PFSK-1 (cell line): Measurements from ENCODE around the gene SLC48A1.

ENCODE experiments used
- FOXP2 ChIP-seq: optimal IDR thresholded peaks from 2 replicates; pipeline ENCODE3; 2011; ENCODE audit warnings: borderline replicate concordance, control low read depth, inconsistent platforms; ENCODE audit not compliant: insufficient read depth; ENCODE audit errors: extremely low read length, extremely low read depth
- POLR2AphosphoS5 ChIP-seq: IDR thresholded peaks from 2 replicates; pipeline ENCODE4 v1.6.1; 2012; ENCODE audit warnings: low read depth, mild to moderate bottlenecking, control low read depth, low read length, moderate library complexity
- SIN3A ChIP-seq: IDR thresholded peaks from 2 replicates; pipeline ENCODE4 v1.6.1; 2012; ENCODE audit warnings: mild to moderate bottlenecking, low read length, moderate library complexity, borderline replicate concordance; ENCODE audit not compliant: insufficient read depth
- TAF1 ChIP-seq: IDR thresholded peaks from 2 replicates; pipeline ENCODE4 v1.6.1; 2012; ENCODE audit warnings: low read length, control low read depth, borderline replicate concordance; ENCODE audit not compliant: insufficient read depth
- TF ChIP-seq, protein P1 (sequence below), 2 experiments: IDR thresholded peaks; 2 replicates each; pipeline versions ENCODE4 v1.6.1 to v1.8.0; 2011 to 2012; ENCODE audit warnings: low read depth in 2 of 2, low read length in 2 of 2, control low read depth in 1 of 2, inconsistent platforms in 1 of 2, mild to moderate bottlenecking in 1 of 2, moderate library complexity in 1 of 2; ENCODE audit not compliant: insufficient read depth in 1 of 2

Gene SLC48A1

DNA sequence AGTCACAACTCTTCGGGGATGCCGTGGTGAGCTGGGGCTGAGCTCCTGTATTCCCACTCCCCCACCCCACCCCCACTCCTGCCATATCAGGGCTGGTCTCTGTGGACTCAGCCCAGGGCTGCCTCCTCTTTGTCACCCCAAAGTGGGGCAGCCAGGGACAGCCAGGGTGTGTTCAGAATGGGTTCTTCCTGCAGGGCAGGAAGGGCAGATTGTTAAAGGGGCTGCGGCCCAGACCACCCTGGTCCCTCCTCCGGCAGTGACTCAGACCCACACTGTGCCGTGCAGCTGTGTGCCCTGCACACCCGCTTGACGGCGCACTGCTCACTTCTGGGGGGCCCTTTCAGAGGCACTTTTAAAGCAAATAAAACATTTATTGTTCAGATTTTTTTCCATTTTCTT is 9.3 kb downstream of the SLC48A1 start:
- no peak for TF ChIP-seq SIN3A
- TF ChIP-seq FOXP2: no peak
- TF ChIP-seq, protein P1, sequence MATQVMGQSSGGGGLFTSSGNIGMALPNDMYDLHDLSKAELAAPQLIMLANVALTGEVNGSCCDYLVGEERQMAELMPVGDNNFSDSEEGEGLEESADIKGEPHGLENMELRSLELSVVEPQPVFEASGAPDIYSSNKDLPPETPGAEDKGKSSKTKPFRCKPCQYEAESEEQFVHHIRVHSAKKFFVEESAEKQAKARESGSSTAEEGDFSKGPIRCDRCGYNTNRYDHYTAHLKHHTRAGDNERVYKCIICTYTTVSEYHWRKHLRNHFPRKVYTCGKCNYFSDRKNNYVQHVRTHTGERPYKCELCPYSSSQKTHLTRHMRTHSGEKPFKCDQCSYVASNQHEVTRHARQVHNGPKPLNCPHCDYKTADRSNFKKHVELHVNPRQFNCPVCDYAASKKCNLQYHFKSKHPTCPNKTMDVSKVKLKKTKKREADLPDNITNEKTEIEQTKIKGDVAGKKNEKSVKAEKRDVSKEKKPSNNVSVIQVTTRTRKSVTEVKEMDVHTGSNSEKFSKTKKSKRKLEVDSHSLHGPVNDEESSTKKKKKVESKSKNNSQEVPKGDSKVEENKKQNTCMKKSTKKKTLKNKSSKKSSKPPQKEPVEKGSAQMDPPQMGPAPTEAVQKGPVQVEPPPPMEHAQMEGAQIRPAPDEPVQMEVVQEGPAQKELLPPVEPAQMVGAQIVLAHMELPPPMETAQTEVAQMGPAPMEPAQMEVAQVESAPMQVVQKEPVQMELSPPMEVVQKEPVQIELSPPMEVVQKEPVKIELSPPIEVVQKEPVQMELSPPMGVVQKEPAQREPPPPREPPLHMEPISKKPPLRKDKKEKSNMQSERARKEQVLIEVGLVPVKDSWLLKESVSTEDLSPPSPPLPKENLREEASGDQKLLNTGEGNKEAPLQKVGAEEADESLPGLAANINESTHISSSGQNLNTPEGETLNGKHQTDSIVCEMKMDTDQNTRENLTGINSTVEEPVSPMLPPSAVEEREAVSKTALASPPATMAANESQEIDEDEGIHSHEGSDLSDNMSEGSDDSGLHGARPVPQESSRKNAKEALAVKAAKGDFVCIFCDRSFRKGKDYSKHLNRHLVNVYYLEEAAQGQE (IDR thresholded peaks at IDR 0.05; ENCODE audit: insufficient read depth in 1 of 2, low read depth in 2 of 2, low read length in 2 of 2): no peak
- TF ChIP-seq TAF1: no peak
- TF ChIP-seq POLR2AphosphoS5: no peak

DNA sequence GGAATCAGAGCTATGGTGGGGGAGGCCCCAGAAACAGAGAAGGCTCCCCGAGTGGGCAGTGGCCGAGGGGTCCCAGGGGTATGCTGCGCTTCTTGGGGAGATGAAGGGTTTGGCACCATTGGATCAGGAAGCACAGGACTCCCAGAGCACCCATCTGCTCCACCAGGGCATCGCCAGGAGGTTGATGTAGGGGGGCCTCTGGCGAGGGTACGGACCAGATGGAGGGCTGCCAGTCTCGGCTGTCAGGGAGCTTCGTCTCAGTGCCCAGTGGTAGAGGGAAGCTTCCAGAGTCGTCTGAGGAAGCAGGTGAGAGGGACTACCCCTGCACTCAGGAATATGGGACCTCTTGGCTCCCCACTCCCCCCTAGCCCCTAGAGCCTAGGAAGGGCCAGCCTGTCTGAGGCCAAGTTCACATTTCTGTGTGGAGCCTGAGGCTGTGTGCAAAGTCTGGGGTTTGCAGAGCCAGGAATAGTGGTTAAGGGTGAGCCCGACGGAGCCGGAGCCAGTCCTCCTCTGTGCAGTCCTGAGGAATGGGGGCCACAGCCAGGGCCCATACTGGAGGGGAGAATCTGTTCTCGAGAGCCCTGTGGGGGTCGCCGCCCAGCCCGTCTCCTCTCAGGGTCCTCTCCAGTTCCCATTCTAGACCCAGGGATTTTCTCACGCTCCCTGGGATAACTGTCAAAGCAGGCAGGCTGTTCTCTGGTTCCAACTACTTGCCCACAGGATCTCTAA is 10.2 kb downstream of the SLC48A1 start:
- TF ChIP-seq POLR2AphosphoS5 (no peak), FOXP2 (no peak), TAF1 (no peak), SIN3A (no peak)
- TF ChIP-seq, protein P1 (IDR thresholded peaks at IDR 0.05; ENCODE audit: insufficient read depth in 1 of 2, low read depth in 2 of 2, low read length in 2 of 2): no peak

DNA sequence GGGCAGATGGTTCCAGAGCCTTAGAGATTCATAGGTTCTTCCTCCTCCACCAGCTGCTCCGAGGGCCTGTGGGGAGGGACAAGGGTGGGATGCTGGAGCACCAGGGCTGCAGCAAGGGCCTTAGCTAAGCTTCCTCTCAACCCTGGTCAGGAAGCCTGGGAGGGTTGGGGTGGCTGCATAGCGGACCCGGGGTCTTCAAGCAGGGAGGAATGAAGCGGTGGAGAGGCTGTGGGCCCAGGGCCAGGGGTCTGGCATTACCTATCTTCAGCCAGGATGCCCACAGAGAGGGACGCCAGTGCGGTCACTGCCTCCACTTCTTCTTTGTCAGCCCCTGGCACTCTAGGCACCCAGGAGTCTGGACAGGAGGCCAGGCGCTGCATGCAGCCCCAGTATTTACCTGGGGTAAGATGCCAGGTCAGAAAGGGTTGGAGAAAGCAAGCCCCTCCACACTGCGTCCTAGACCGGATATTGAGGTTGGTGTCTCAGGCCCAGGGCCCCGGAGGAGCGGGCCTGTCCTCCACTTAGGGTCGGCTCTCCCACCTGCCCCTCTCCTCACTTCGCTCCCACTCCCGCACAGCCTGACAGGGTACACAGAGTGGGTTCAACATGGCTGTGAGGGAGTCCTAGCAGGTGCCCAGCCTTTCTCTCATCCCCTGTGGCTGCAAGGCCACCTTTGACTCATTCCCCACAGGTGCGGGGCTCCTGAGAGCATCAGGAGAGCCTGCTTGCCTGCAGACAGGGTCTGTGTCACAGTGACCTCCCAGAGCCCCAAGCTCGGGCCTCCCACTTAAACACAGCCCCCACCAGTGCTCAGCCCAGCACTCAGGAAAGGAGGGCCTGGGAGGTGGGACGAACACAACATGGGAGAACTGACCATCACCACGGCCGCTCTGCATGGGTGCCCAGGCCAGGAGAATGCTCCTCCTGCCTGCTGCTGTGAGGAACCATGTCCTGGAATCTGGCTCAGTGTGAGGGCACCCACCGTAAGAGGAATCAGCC is 11.1 kb downstream of the SLC48A1 start:
- no peak for TF ChIP-seq TAF1
- TF ChIP-seq, protein P1 (IDR thresholded peaks at IDR 0.05; ENCODE audit: insufficient read depth in 1 of 2, low read depth in 2 of 2, low read length in 2 of 2): no peak
- no peak for TF ChIP-seq FOXP2
- no peak for TF ChIP-seq POLR2AphosphoS5
- TF ChIP-seq SIN3A: no peak

DNA sequence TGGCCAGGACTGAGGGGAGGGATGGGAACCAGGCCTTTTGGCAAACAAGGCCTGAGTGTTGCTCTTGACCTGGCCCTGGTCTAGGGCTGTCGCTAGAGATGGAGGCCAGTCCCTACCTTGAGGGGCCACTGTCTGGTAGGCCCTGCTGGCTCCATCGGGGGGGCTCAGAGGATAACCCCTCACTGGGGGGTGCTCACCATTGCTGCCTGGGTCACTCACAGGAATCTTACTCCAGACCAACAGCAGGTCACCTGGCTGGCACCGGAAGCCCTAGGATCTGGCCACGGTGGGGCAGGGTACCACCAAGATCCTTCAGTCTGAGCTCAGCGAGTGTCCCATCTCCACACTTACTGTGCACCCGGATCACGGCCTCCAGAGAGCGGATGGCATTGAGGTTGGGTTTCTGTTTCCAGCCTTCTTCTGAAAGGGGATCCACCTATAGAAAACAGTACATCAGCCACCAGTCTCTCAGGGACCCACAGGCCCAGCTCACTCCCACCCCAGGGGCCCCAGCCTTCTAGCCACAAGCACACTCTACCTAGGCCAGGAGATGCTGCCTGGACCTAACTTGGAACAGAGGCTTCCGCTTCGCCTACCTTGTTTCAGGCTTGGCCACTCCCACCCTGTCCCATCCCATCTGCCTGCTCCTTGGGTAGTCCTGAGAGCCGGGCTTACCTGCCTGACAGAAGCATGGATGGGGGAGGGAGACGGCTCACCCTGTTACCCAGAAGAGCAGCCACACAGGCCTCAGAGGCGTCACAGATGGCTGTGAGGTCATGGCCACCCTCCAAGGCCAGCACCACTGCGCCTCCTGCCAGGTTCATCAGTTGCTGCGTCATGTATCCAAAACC is 12.2 kb downstream of the SLC48A1 start:
- TF ChIP-seq POLR2AphosphoS5: no peak
- TF ChIP-seq SIN3A: no peak
- TF ChIP-seq, protein P1 (IDR thresholded peaks at IDR 0.05; ENCODE audit: insufficient read depth in 1 of 2, low read depth in 2 of 2, low read length in 2 of 2): no peak
- TF ChIP-seq FOXP2: no peak
- TF ChIP-seq TAF1: no peak
